K562 (cell line): Measurements from ENCODE around the gene FASTK. TPM values are rescaled to one million over a fixed set of nuclear protein-coding genes. Genes with fewer than 3 reads are reported as not detected.

Experiments
- ATAC-seq: fragments of 200-7000 bp; cut with Tn5 transposase; 3 replicates; pipeline ENCODE4 v1.9.1; 2020; ENCODE audit warnings: moderate library complexity
- BruUV-seq: library from RNA; stranded (reverse); fragments of 400-500 nt; replicated peaks from 2 replicates; lab custom pipeline; 2021; lab: Mats Ljungman, UMichigan
- CTCF ChIA-PET: fragments of 300-600 bp; formaldehyde crosslinking; extraction: SDS; loops from one replicate; lab custom pipeline; 2021; ENCODE audit warnings: low intra/inter-chr PET ratio; lab: Yijun Ruan, JAX
- POLR2A ChIA-PET: fragments of 300-600, 350-650 bp; sonication (Branson Sonifier 250); formaldehyde crosslinking; extraction: SDS; loops from one replicate; lab custom pipeline; 2021; ENCODE audit warnings: antibody characterized with exemption, inconsistent platforms; lab: Yijun Ruan, JAX
- DNase-seq, 4 experiments: peaks; one replicate each; pipeline versions ENCODE4 v3.0.0 to v3.0.0-alpha.2; 2011 to 2018; ENCODE audit warnings: low spot score in 3 of 4, mixed read lengths in 3 of 4; ENCODE audit errors: extremely low read depth in 1 of 4
- FAIRE-seq: peaks from 2 replicates; lab custom pipeline; 2011; peaks lifted over from hg19 to GRCh38; lab: Jason Lieb, UNC
- H2AFZ ChIP-seq: 2 replicates; pipeline ENCODE4 v1.6.0; 2011; ENCODE audit warnings: low read depth, low read length, control low read depth, inconsistent platforms
- H3K27ac ChIP-seq: fragments of 200-600 bp; 3 replicates; pipeline ENCODE4 v1.8.0; 2011; ENCODE audit warnings: low read depth, mild to moderate bottlenecking, control low read depth, inconsistent platforms, low read length, moderate library complexity, mixed read lengths; ENCODE audit errors: extremely low read depth
- H3K27me3 ChIP-seq, 2 experiments: fragments of 300-600 bp in 1 of 2; 2 replicates in 1 of 2; 3 replicates in 1 of 2; pipeline versions ENCODE4 v1.6.0 to v1.8.0; 2011; ENCODE audit warnings: inconsistent platforms in 2 of 2, low read length in 2 of 2, mild to moderate bottlenecking in 1 of 2, mixed read lengths in 1 of 2, moderate library complexity in 1 of 2; ENCODE audit not compliant: control insufficient read depth in 2 of 2, insufficient read depth in 2 of 2
- H3K36me3 ChIP-seq: fragments of 300-600 bp; 3 replicates; pipeline ENCODE4 v1.8.0; 2011; ENCODE audit warnings: mild to moderate bottlenecking, low read length, inconsistent platforms; ENCODE audit not compliant: control insufficient read depth, insufficient read depth
- H3K4me1 ChIP-seq, 2 experiments: fragments of 200-600 bp in 1 of 2; replicated peaks in 1 of 2; 2 replicates in 1 of 2; 3 replicates in 1 of 2; pipeline versions ENCODE4 v1.5.1 to v1.8.0; 2011; ENCODE audit warnings: inconsistent platforms in 2 of 2, low read length in 2 of 2, mild to moderate bottlenecking in 1 of 2, mixed read lengths in 1 of 2, moderate library complexity in 1 of 2; ENCODE audit not compliant: control insufficient read depth in 2 of 2, insufficient read depth in 2 of 2
- H3K4me2 ChIP-seq: 2 replicates; pipeline ENCODE4 v1.6.1; 2011; ENCODE audit warnings: low read length, control low read depth, inconsistent platforms, mixed read lengths; ENCODE audit not compliant: insufficient read depth
- H3K4me3 ChIP-seq: fragments of 200-600 bp; sonication (generic), shearing (Covaris generic); 2 replicates; pipeline ENCODE4 v1.5.1; 2016; ENCODE audit warnings: control low read depth, inconsistent platforms
- H3K79me2 ChIP-seq: fragments of 200-600 bp; 3 replicates; pipeline ENCODE4 v1.8.0; 2011; ENCODE audit warnings: low read length, inconsistent platforms; ENCODE audit not compliant: control insufficient read depth, insufficient read depth
- H3K9ac ChIP-seq, 2 experiments: 2 replicates each; pipeline versions ENCODE4 v1.6.0 to v1.6.1; 2011; ENCODE audit warnings: low read depth in 2 of 2, low read length in 2 of 2, control low read depth in 1 of 2, inconsistent platforms in 1 of 2, mild to moderate bottlenecking in 1 of 2, mixed read lengths in 1 of 2; ENCODE audit not compliant: insufficient read depth in 1 of 2
- H3K9me1 ChIP-seq: one replicate; pipeline ENCODE4 v1.6.0; 2011; ENCODE audit warnings: inconsistent platforms, mild to moderate bottlenecking, low read length, moderate library complexity; ENCODE audit not compliant: control insufficient read depth, insufficient read depth
- H3K9me3 ChIP-seq: replicated peaks from 2 replicates; pipeline ENCODE4 v1.5.1; 2011; ENCODE audit warnings: low read depth, low read length, inconsistent platforms; ENCODE audit not compliant: control insufficient read depth, insufficient read depth
- H4K20me1 ChIP-seq: replicated peaks from 2 replicates; pipeline ENCODE4 v1.6.1; 2011; ENCODE audit warnings: low read length, inconsistent platforms, mixed read lengths; ENCODE audit not compliant: control insufficient read depth, insufficient read depth
- CHD1 ChIP-seq: fragments of 200-600 bp; sonication (generic); IDR thresholded peaks from one replicate; pipeline ENCODE4 v1.6.1; 2012; ENCODE audit warnings: mild to moderate bottlenecking, moderate library complexity, low read length, inconsistent platforms
- CREM ChIP-seq: IDR thresholded peaks from 2 replicates; pipeline ENCODE4 v1.6.1; 2014; ENCODE audit warnings: antibody characterized with exemption, low read depth
- CTBP1 ChIP-seq: fragments of 450-650 bp; IDR thresholded peaks from 2 replicates; pipeline ENCODE4 v1.6.1; 2016; ENCODE audit warnings: borderline replicate concordance
- DPF2 ChIP-seq: fragments of 450-650 bp; IDR thresholded peaks from 2 replicates; pipeline ENCODE4 v1.6.1; 2016
- E2F6 ChIP-seq, 2 experiments: IDR thresholded peaks; 2 replicates each; pipeline ENCODE4 v1.6.1; 2011; ENCODE audit warnings: borderline replicate concordance in 1 of 2, control low read depth in 1 of 2, low read depth in 1 of 2, low read length in 1 of 2, mild to moderate bottlenecking in 1 of 2, mixed read lengths in 1 of 2, moderate library complexity in 1 of 2; ENCODE audit not compliant: insufficient read depth in 1 of 2, insufficient read length in 1 of 2, poor library complexity in 1 of 2, severe bottlenecking in 1 of 2; ENCODE audit errors: extremely low read depth in 1 of 2
- GTF2F1 ChIP-seq: IDR thresholded peaks from 2 replicates; pipeline ENCODE4 v1.6.1; 2011; ENCODE audit warnings: low read depth, low read length, improper control_type of control experiment
- JUNB ChIP-seq: fragments of 450-650 bp; formaldehyde crosslinking; conservative IDR thresholded peaks from 2 replicates; pipeline ENCODE4 v1.4.0; 2020; ENCODE audit warnings: mild to moderate bottlenecking
- SETDB1 ChIP-seq: IDR thresholded peaks from one replicate; pipeline ENCODE4 v1.6.1; 2012; ENCODE audit warnings: low read length, control low read depth, inconsistent platforms
- SIN3A ChIP-seq, 2 experiments: fragments of 150-350 bp in 1 of 2; IDR thresholded peaks; 2 replicates each; pipeline ENCODE4 v1.6.1; 2011 to 2016; ENCODE audit warnings: borderline replicate concordance in 2 of 2, low read depth in 2 of 2, low read length in 2 of 2, mild to moderate bottlenecking in 2 of 2, moderate library complexity in 2 of 2; ENCODE audit not compliant: control insufficient read depth in 1 of 2
- SMARCE1 ChIP-seq: fragments of 450-650 bp; IDR thresholded peaks from 2 replicates; pipeline ENCODE4 v1.7.1; 2016; ENCODE audit warnings: mild to moderate bottlenecking
- XRCC5 ChIP-seq: fragments of 200-400 bp; formaldehyde crosslinking; IDR thresholded peaks from 2 replicates; pipeline ENCODE4 v1.6.1; 2017; ENCODE audit warnings: low read depth, mild to moderate bottlenecking, low read length
- ZBTB26 ChIP-seq: fragments of 450-650 bp; formaldehyde crosslinking; IDR thresholded peaks from 2 replicates; pipeline ENCODE4 v1.4.0; 2022; ENCODE audit warnings: missing genetic modification characterization
- ZMIZ1 ChIP-seq, 2 experiments: fragments of 150-350 bp in 1 of 2; IDR thresholded peaks; 2 replicates each; pipeline ENCODE4 v1.6.1; 2012 to 2016; ENCODE audit warnings: low read depth in 2 of 2, low read length in 2 of 2, mild to moderate bottlenecking in 1 of 2, moderate library complexity in 1 of 2
- ZNF444 ChIP-seq: fragments of 250-450 bp; sonication (Bioruptor Pico); IDR thresholded peaks from 2 replicates; pipeline ENCODE4 v1.4.0; 2020; ENCODE audit warnings: mild to moderate bottlenecking, moderate library complexity
- WGBS: fragments of 100-300 bp; shearing (Covaris generic); methylation state at CpG from one replicate; pipeline ENCODE4 v1.1.6; 2016; ENCODE audit warnings: low coverage, mixed read lengths; ENCODE audit not compliant: insufficient coverage; ENCODE audit errors: missing lambda C conversion rate; 5-methylcytosine and 5-hydroxymethylcytosine counted together
- in situ Hi-C: fragments of 300-500 bp; cut with MboI; formaldehyde crosslinking; loops from 4 replicates; pipeline ENCODE4 v1.15.0; 2018; ENCODE audit warnings: inconsistent platforms, mixed read lengths
- intact Hi-C: fragments of 100-400 bp; cut with micrococcal nuclease; formaldehyde crosslinking; loops from 2 replicates; pipeline ENCODE4 v1.14.2; 2022
- polyA plus RNA-seq, 8 experiments: library from polyadenylated mRNA; depleted of rRNA in 4 of 8; stranded (reverse) in 5 of 8; unstranded in 3 of 8; fragments of >200 nt; fragmentation: Nextera tagmentation in 2 of 8; fragmentation: Illumina TruSeq in 1 of 8; extraction: Ambion mirVana in 2 of 8; extraction: Trizol in 1 of 8; gene quantifications; 2 replicates each; pipeline versions ENCODE4 v1.2.1 to v1.2.3, GENCODE V29; 2011 to 2014; ENCODE audit warnings: inconsistent platforms in 1 of 8, missing spikeins in 1 of 8
- total RNA-seq, 7 experiments: library from RNA; depleted of rRNA in 6 of 7; stranded (reverse); fragments of >200 nt in 6 of 7; fragmentation: Illumina TruSeq in 2 of 7; extraction: Trizol in 2 of 7; gene quantifications; 2 replicates each; pipeline versions ENCODE4 v1.2.1 to v1.2.3, GENCODE V29; 2011 to 2021; ENCODE audit warnings: low replicate concordance in 1 of 7

Gene FASTK
- total and polyA plus RNA-seq, 9 of the 15 experiments (the other 6 are each of a cell fraction or from before 2014, with no cell fraction given): 0.51 to 150 (median 48.2) TPM

GRCh38 chr7:151057506-151057988, 23.1 kb downstream of the FASTK start, which contains the start of gene CDK5:
CDK5 (minus strand) TSS chr7:151057897; CDS start chr7:151057848, 49 bp downstream.
- H3K4me2 ChIP-seq: peak within 1 kb of the TSS; percentile 94
- no peaks in the 10 kb centered on the region for H3K9me3 ChIP-seq
- peaks cover 54 to 71% of the 10 kb centered on the region in 2 experiments for H3K4me1 ChIP-seq
- WGBS: 3% methylated on average over 30 of the region's 30 CpGs
- H3K27me3 ChIP-seq: no peaks in the 10 kb centered on the region
- FAIRE-seq (no peak), DNase-seq (no peak), ATAC-seq (peak; percentile 4)
- H4K20me1 ChIP-seq: peaks cover 10% of the 10 kb centered on the region
- peaks cover 7% of the 10 kb centered on the region; the same call in 2 of the 3 replicates for H3K36me3 ChIP-seq
- ChIA-PET CTCF (interaction anchor here (2.9 kb wide), 1 partner anchor 29 kb away, joined by 14 read pairs; the partner anchor contains the start of gene ABCB8), POLR2A (interaction anchor here (1.1 kb wide), 1 partner anchor 29 kb away, joined by 5 read pairs; the partner anchor contains the start of gene ABCB8)
- in situ Hi-C loops (no loop called here), intact Hi-C loops (no loop called here)
- peak within 1 kb of the TSS; percentile 91 for H2AFZ ChIP-seq
- peaks cover 38% of the 10 kb centered on the region for H3K79me2 ChIP-seq
- H3K27ac ChIP-seq: peak within 1 kb of the TSS; percentile 90
- peak within 1 kb of the TSS; percentile 84 for H3K4me3 ChIP-seq
- no TSS peak for BruUV-seq
- H3K9ac ChIP-seq: peak within 1 kb of the TSS; percentile 85 to 91
- H3K9me1 ChIP-seq: no peaks in the 10 kb centered on the region
- TF ChIP-seq ZBTB26 (no peak), GTF2F1 (no peak), CHD1 (peak; percentile 28), SMARCE1 (0 out of 2 replicates have a peak, but pooled peaks have one; percentile 20), ZNF444 (0 out of 2 replicates have a peak, but pooled peaks have one; percentile 13), ZMIZ1 (IDR thresholded peaks at IDR 0.05; ENCODE audit: low read depth in 2 of 2, low read length in 2 of 2) (0 out of 4 replicates have a peak, but pooled peaks of 1 of the 2 experiments have one; percentile 63), XRCC5 (peak; percentile 30; the same call in 1 of the 2 replicates), JUNB (CRISPR knock-in tag) (0 out of 2 replicates have a peak, but pooled peaks have one; percentile 5), SIN3A (IDR thresholded peaks at IDR 0.05; ENCODE audit: borderline replicate concordance in 2 of 2, control insufficient read depth in 1 of 2, low read depth in 2 of 2, low read length in 2 of 2) (0 out of 4 replicates have a peak, but pooled peaks of 1 of the 2 experiments have one; percentile 73), E2F6 (IDR thresholded peaks at IDR 0.05; ENCODE audit: borderline replicate concordance in 1 of 2, extremely low read depth in 1 of 2, insufficient read depth in 1 of 2, insufficient read length in 1 of 2, low read depth in 1 of 2, low read length in 1 of 2, poor library complexity in 1 of 2, severe bottlenecking in 1 of 2) (peak in 1 of 2 experiments; percentile 9), CREM (no peak), SETDB1 (peak; percentile 8), CTBP1 (no peak), DPF2 (peak; percentile 48; the same call in 1 of the 2 replicates)
